H1 (cell line): Measurements from ENCODE around the gene ZNF805. TPM values are rescaled to one million over a fixed set of nuclear protein-coding genes. Genes with fewer than 3 reads are reported as not detected.

Experiments used
- KDM5A ChIP-seq: fragments of 200-600 bp; IDR thresholded peaks from 2 replicates; pipeline ENCODE4 v1.7.1; 2012; ENCODE audit warnings: mild to moderate bottlenecking, low read length, inconsistent platforms, mixed read lengths
- RAD21 ChIP-seq, 2 experiments: IDR thresholded peaks in 1 of 2; conservative IDR thresholded peaks in 1 of 2; 2 replicates each; pipeline ENCODE4 v1.6.1; 2011; ENCODE audit warnings: low read depth in 2 of 2, low read length in 2 of 2, improper control_type of control experiment in 1 of 2, inconsistent platforms in 1 of 2, mild to moderate bottlenecking in 1 of 2, moderate library complexity in 1 of 2
- polyA plus RNA-seq, 7 experiments: library from polyadenylated mRNA; depleted of rRNA in 3 of 7; stranded (reverse) in 5 of 7; unstranded in 2 of 7; fragments of >200 nt in 5 of 7; fragments of 200-250 nt in 2 of 7; gene quantifications; 1 replicate in 5 of 7; 2 replicates in 1 of 7; 4 replicates in 1 of 7; pipeline versions ENCODE4 v1.2.1 to v1.2.3, GENCODE V29; 2011 to 2013; ENCODE audit warnings: missing spikeins in 2 of 7, mixed read lengths in 2 of 7
- total RNA-seq: library from RNA; stranded (reverse); fragmentation: NEBNext Ultra II Directional; extraction: Animal tissue kit (Norgen Biotek cat#: 25700); gene quantifications from 2 replicates; pipeline ENCODE4 v1.2.1, GENCODE V29; 2021

ZNF805 gene
- total and polyA plus RNA-seq, 2 of the 8 experiments (the other 6 are each of a cell fraction or from before 2014, with no cell fraction given): 2.3 to 14.8 TPM

DNA sequence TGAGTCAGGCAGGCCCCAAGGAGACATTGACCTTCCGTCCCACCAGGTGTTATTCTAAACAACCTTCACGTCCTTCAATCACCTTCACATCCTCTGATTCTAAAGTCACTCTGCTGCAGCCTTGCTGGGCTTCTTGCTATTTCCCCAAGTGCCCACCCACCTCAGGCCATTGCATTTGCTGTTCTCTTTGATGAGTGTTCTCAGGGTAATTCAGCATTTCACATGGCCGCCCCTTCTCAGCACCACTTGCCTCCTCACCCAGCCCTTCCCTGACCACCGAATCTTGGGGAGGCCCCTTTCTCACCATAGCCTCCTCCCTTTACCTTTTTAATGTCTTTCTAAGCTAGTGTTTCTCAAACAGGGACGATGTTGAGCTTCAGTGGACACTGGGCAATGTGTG, 4.6 kb downstream of the ZNF805 start (continued):
- TF ChIP-seq KDM5A: no peak
- no peak for TF ChIP-seq RAD21 (IDR thresholded peaks at IDR 0.05 in 1 of 2, conservative IDR thresholded peaks at IDR 0.05 in 1 of 2; ENCODE audit: low read depth in 2 of 2, low read length in 2 of 2)
